ENCODE results near the gene FZD2.

FZD2 gene

GRCh38 chr17:44548376-44549230 lies 8.7 kb upstream of the FZD2 start:
- in situ Hi-C loops (cut with HindIII; ENCODE audit: low pct_ligation_motif_present, low sequenced_read_pairs) = loop anchor here (25.0 kb wide), 1 partner anchor 89 kb away; no protein-coding TSS in a partner anchor
- DNase-seq = no peak
- TF ChIP-seq CTCF (IDR thresholded peaks at IDR 0.05; ENCODE audit: low read depth, low read length, missing control alignments) = no peak
- Histone ChIP-seq H3K36me3 (replicated peaks) (no peaks in the 10 kb centered on the region), H3K27me3 (replicated peaks) (no peaks in the 10 kb centered on the region), H3K27ac (no peak overlapping the region), H3K4me3 (ENCODE audit: low read depth, low read length) (no peak overlapping the region)

GRCh38 chr17:44549686-44550085 lies 7.6 kb upstream of the FZD2 start:
- TF ChIP-seq CTCF (IDR thresholded peaks at IDR 0.05; ENCODE audit: low read depth, low read length, missing control alignments) = no peak
- Histone ChIP-seq H3K27me3 (replicated peaks) (no peaks in the 10 kb centered on the region), H3K36me3 (replicated peaks) (no peaks in the 10 kb centered on the region), H3K27ac (no peak overlapping the region), H3K4me3 (ENCODE audit: low read depth, low read length) (no peak overlapping the region)
- in situ Hi-C loops (cut with HindIII; ENCODE audit: low pct_ligation_motif_present, low sequenced_read_pairs) = loop anchor here (25.0 kb wide), 1 partner anchor 88 kb away; no protein-coding TSS in a partner anchor
- no peak for DNase-seq

GRCh38 chr17:44552361-44552760 lies 4.9 kb upstream of the FZD2 start:
- no peak for TF ChIP-seq CTCF (IDR thresholded peaks at IDR 0.05; ENCODE audit: low read depth, low read length, missing control alignments)
- no peak overlapping the region for H3K27ac ChIP-seq

GRCh38 chr17:44555099-44555498 lies 2.2 kb upstream of the FZD2 start:
- no peak overlapping the region for H3K27ac ChIP-seq
- no peak for DNase-seq
- in situ Hi-C loops (cut with HindIII; ENCODE audit: low pct_ligation_motif_present, low sequenced_read_pairs) = no loop called here
- H3K4me3 ChIP-seq (ENCODE audit: low read depth, low read length) = no peak overlapping the region
- no peaks in the 10 kb centered on the region for H3K27me3 ChIP-seq (replicated peaks)
- no peak for TF ChIP-seq CTCF (IDR thresholded peaks at IDR 0.05; ENCODE audit: low read depth, low read length, missing control alignments)
- no peaks in the 10 kb centered on the region for H3K36me3 ChIP-seq (replicated peaks)

More at GRCh38 chr17:44552361-44552760, 4.9 kb upstream of the FZD2 start:
- in situ Hi-C loops (cut with HindIII; ENCODE audit: low pct_ligation_motif_present, low sequenced_read_pairs) = no loop called here
- no peak overlapping the region for H3K4me3 ChIP-seq (ENCODE audit: low read depth, low read length)
- no peaks in the 10 kb centered on the region for H3K27me3 ChIP-seq (replicated peaks)
- no peaks in the 10 kb centered on the region for H3K36me3 ChIP-seq (replicated peaks)
- no peak for DNase-seq

GRCh38 chr17:44556166-44556831 lies 985 bp upstream of the FZD2 start:
- in situ Hi-C loops (cut with HindIII; ENCODE audit: low pct_ligation_motif_present, low sequenced_read_pairs) = no loop called here
- Histone ChIP-seq H3K36me3 (replicated peaks) (no peaks in the 10 kb centered on the region), H3K4me3 (ENCODE audit: low read depth, low read length) (peak overlapping the region; percentile 76), H3K27me3 (replicated peaks) (no peaks in the 10 kb centered on the region), H3K27ac (peak overlapping the region; percentile 79)
- DNase-seq = no peak
- peak; percentile 3 for TF ChIP-seq CTCF (IDR thresholded peaks at IDR 0.05; ENCODE audit: low read depth, low read length, missing control alignments)
